ENCODE results near the gene PTPRA. TPM values are rescaled to one million over a fixed set of nuclear protein-coding genes. Genes with fewer than 3 reads are reported as not detected.

Gene PTPRA
- total and polyA plus RNA-seq, 12 donors = 8.9 to 37.3 (median 28.5) TPM

GRCh38 chr20:3000852-3001523, 127.7 kb downstream of the PTPRA start:
- Histone ChIP-seq H3K4me3 (no peak overlapping the region), H3K36me3 (peaks cover 0 to 60% (median 2%) of the 10 kb centered on the region in 9 donors), H3K27me3 (no peaks in the 10 kb centered on the region), H3K27ac (no peak overlapping the region), H3K9me3 (no peaks in the 10 kb centered on the region), H3K4me1 (no peaks in the 10 kb centered on the region)
- ATAC-seq (peak in 2 of 8 donors; percentile 61), DNase-seq (peak in 1 of 2 donors; percentile 10)
- peak in 8 of 9 donors; percentile 34 to 70 (median 49) for TF ChIP-seq CTCF (IDR thresholded peaks at IDR 0.05)
- WGBS, 2 donors = 48 to 53% methylated on average over 7 of the region's 7 CpGs
- intact Hi-C loops (cut with DNase I) = loop anchor here in 4 of 10 donors (10.0 kb wide), 3 partner anchors 126 to 476 kb away; partner anchors contain the start of gene PTPRA (in 1 of the 4)

- ATAC-seq = no peak
Measured at GRCh38 chr20:3003416-3003815, 130.1 kb downstream of the PTPRA start.

GRCh38 chr20:3010985-3011723, 137.9 kb downstream of the PTPRA start:
- H3K36me3 ChIP-seq = peaks cover 0 to 99% (median 24%) of the 10 kb centered on the region in 9 donors
- H3K9me3 ChIP-seq = no peaks in the 10 kb centered on the region
- H3K4me1 ChIP-seq = no peaks in the 10 kb centered on the region
- intact Hi-C loops (cut with DNase I) = loop anchor here in 1 of 10 donors (10.0 kb wide), 1 partner anchor 146 kb away; no protein-coding TSS in a partner anchor
- no peak for TF ChIP-seq CTCF (IDR thresholded peaks at IDR 0.05)
- WGBS, 2 donors = 53 to 87% methylated on average over 1 of the region's 1 CpG
- H3K27ac ChIP-seq = no peak overlapping the region
- no peak for DNase-seq
- H3K27me3 ChIP-seq = no peaks in the 10 kb centered on the region
- no peak overlapping the region for H3K4me3 ChIP-seq
- ATAC-seq = no peak

More at GRCh38 chr20:3003416-3003815, 130.1 kb downstream of the PTPRA start:
- Histone ChIP-seq H3K4me3 (no peak overlapping the region), H3K36me3 (peaks cover 0 to 75% (median 21%) of the 10 kb centered on the region in 9 donors), H3K27ac (no peak overlapping the region), H3K27me3 (no peaks in the 10 kb centered on the region), H3K4me1 (no peaks in the 10 kb centered on the region), H3K9me3 (no peaks in the 10 kb centered on the region)
- DNase-seq = no peak
- WGBS, 2 donors = 92 to 95% methylated on average over 2 of the region's 2 CpGs
- TF ChIP-seq CTCF (IDR thresholded peaks at IDR 0.05) = no peak
- intact Hi-C loops (cut with DNase I) = loop anchor here in 4 of 10 donors (10.0 kb wide), 3 partner anchors 129 to 479 kb away; partner anchors contain the start of gene PTPRA (in 1 of the 4)

GRCh38 chr20:3011752-3012151, 138.5 kb downstream of the PTPRA start:
- Histone ChIP-seq H3K4me1 (no peaks in the 10 kb centered on the region), H3K27me3 (no peaks in the 10 kb centered on the region), H3K4me3 (no peak overlapping the region), H3K36me3 (peaks cover 0 to 99% (median 18%) of the 10 kb centered on the region in 9 donors), H3K27ac (no peak overlapping the region), H3K9me3 (no peaks in the 10 kb centered on the region)
- intact Hi-C loops (cut with DNase I) = loop anchor here in 1 of 10 donors (10.0 kb wide), 1 partner anchor 147 kb away; no protein-coding TSS in a partner anchor
- WGBS, 2 donors = 84 to 88% methylated on average over 3 of the region's 3 CpGs
- ATAC-seq (no peak), DNase-seq (no peak)
- no peak for TF ChIP-seq CTCF (IDR thresholded peaks at IDR 0.05)
